AML-193 (cell line): ENCODE results near the gene BMP10.
A peak's percentile ranks its signal among the peaks of the same experiment; 100 is the strongest.
"Not testable (repeated sequence)": the region's sequence is repeated elsewhere in the genome, so short reads cannot be mapped to it uniquely, and the experiment has no call there.

ENCODE experiments used
- DNase-seq, 2 experiments: peaks; one replicate each; lab custom pipeline; 2025; lab: John Stamatoyannopoulos, UW

The BMP10 gene

DNA sequence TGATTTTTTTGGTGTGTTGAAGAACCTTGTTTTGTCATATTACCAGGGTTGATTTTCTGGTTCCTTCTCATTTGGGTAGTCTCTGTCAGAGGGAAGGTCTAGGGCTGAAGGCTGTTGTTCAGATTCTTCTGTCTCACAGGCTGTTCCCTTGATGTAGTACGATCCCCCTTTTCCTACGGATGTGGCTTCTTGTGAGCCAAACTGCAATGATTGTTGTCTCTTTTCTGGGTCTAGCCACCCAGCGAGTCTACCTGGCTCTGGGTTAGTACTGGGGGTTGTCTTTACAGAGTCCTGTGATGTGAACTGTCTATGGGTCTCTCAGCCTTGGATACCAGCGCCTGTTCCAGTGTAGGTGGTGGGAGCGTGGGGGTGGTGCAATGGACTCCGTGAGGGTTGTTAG lies 24.8 kb upstream of the BMP10 start:
- not testable (repeated sequence) for DNase-seq

GRCh38 chr2:68889500-68889899 lies 18.3 kb upstream of the BMP10 start:
- no peak for DNase-seq

DNA sequence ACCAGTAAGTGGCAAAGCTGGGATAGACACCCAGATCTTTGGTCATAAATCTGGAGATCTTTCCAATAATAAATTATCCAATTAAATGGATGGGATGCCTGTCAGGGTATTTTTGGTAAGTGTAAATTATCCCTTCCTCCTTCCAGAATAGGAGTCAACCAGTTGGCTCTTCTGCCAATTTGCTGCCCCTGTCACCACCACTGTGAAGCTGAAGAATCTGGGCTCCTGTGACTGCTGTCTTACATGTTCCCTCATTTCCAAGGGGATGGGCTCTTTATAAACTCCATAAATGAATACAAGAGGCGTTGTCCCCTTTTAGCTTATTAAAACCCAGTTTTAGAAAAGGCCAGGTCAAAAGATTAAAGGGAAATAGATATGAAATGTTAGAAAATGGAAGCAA lies 17.8 kb upstream of the BMP10 start:
- DNase-seq: no peak

- DNase-seq: no peak
Observed at GRCh38 chr2:68888038-68888704, 17.0 kb upstream of the BMP10 start.

GRCh38 chr2:68885811-68886075 lies 14.5 kb upstream of the BMP10 start:
- no peak for DNase-seq

- no peak for DNase-seq
Observed at GRCh38 chr2:68885074-68885810, 14.0 kb upstream of the BMP10 start.

DNA sequence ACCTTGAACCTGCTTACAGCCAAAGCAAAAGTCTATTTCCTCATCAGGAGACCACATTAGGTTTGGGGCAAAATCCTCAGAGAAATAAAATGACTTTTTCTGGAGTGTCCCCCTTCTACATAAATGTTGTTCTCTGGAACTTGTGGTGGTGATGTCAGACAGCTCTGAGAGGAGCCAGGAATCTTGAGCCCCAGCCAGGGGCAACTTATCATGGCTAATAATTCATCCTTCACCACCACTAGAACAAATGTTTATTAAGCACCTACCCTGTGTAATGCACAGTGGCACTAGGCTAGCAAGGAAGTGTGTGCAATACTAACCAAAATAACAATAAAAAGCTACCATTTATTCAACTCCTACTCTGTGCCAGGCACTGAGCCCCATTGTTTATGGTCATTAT lies 9.0 kb upstream of the BMP10 start:
- DNase-seq: no peak

GRCh38 chr2:68879296-68879695 lies 8.1 kb upstream of the BMP10 start:
- DNase-seq: no peak

- DNase-seq: no peak
Observed at GRCh38 chr2:68878753-68879152, 7.6 kb upstream of the BMP10 start.

DNA sequence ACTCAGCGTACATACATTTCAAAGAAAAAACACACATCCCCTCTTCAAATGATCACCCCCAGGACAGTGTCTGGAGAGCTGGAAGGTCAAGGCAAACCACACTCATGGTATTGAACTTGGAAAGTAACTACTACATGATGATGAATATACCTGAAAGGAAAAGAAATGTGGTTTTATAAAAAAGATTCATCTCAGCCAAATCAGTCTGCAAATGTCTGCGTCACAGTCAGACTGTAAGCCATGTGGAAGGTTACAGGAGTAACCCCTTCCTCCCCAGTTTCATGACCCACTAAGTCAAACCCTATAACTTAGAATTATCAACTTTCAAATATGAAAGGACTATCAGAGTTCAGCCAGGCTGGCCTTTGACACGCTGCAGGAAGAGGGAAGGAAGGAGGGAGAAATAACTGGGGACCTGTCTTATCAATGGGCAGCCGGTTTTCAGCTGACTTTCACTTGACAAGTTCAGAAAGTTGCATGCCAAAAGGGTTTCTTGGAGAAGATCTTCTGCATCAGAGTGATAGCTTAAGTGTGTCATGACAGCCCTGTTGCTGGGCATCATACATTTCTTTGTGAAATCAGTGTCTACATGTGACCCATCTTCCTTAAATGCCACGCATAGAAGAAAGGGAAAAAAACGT lies 7.0 kb upstream of the BMP10 start:
- DNase-seq: no peak

GRCh38 chr2:68877079-68877772 lies 6.0 kb upstream of the BMP10 start:
- DNase-seq: no peak

DNA sequence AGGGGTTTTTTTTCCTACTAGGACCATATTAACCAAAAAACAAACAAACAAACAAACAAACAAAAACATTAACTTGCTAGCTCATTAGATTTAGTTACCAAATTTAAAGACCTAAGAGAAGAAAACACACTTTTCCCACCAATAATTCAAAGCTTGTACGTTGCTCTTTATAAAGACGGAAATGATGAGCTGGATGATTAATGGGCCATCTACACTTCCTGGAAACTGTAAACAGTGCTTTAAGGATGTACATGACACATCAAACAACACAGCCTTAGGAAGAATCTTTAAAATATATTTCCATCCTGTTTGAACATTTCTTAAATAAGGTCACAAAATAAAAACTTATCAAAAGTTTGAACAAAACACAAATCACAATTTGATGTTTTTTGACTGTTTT lies 982 bp downstream of the BMP10 start:
- DNase-seq: no peak

DNA sequence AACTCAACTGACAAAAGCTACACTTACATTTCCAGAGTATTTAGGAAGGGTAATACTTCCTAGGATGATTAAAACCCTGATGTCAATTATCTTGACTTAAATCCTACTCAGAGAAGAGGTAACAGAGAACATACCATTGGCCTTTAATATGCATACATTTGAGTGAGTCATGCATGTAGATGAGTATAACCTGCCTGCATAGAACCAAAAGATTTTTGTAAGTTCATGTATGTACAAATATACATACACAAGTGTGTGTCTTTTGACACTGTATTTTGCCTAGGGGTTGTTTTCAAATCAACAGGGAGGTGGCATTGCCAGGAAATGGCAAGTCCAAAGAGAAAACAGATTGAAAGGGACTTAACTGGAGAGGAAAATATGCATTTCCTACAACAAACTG lies 6.1 kb downstream of the BMP10 start:
- DNase-seq: no peak

DNA sequence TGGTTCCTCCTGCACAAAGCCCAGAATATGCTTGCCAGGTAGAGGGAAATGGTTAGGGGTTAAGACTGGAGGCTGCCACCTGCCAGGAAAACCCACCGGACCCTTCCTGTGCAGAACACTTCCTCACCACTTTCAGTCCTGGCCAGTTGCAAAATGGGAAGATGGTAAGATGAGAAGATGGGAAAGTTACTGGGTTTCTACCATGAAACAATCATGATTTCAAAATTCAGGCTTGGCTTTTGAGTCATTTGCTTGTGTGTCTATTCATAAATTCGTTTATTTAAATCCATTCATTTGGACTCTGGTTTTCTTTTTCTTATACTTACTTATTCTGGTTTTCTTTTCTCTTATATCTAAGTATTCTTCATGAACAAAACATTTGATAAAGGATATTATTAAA lies 7.2 kb downstream of the BMP10 start:
- no peak for DNase-seq

DNA sequence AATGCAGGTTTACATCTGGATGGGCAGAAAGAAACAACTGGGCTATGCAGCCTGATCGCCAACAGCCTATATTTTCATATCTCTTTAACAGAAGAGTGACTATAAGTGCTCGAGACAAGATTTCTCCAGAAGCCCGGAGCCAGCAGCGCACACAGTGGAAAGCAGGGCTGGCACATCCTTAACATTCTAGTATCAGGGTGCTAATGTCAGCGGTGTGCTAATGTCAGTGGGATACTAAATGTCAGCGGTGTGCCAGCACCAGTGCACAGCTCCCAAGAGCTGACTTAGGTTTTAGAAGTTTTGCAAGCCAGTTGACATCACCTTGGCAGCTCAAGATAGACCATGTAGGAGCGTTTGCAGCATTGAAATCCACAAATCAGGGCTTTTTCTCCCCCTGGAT lies 8.3 kb downstream of the BMP10 start:
- DNase-seq: no peak

GRCh38 chr2:68861330-68861729 lies 9.9 kb downstream of the BMP10 start:
- peak; percentile 78 to 81 for DNase-seq

- DNase-seq: no peak
Observed at GRCh38 chr2:68860111-68860510, 11.1 kb downstream of the BMP10 start.

- peak in 1 of 2 experiments; percentile 23 for DNase-seq
Observed at GRCh38 chr2:68857855-68858456, 13.2 kb downstream of the BMP10 start.

GRCh38 chr2:68857202-68857845 lies 13.9 kb downstream of the BMP10 start:
- peak in 1 of 2 experiments; percentile 23 for DNase-seq

DNA sequence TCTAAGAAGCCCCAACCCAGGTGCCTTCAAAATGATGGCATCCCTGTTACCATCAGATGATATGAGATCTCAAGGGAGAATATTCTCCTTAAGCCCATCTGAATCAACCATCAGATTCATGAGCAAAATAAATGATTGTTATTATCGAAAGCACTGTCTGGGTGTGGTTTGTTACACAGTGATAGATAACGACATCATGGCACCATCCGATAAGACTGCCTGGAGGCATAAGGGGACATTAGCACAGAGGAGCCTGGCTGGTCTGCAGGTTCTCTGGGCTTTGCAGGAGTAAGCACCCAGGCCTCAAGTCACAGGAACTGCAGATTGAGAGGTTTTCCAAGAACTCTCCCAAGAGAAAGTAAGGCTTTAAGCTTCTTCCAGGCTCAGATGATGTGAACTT lies 15.6 kb downstream of the BMP10 start:
- no peak for DNase-seq

- no peak for DNase-seq
Observed at GRCh38 chr2:68854476-68854875, 16.7 kb downstream of the BMP10 start.

GRCh38 chr2:68853915-68854314 lies 17.3 kb downstream of the BMP10 start:
- DNase-seq: no peak
